ENCODE data around the gene CCDC3.

CCDC3 gene

GRCh38 chr10:12961416-12962205 lies 39.9 kb downstream of the CCDC3 start:
- no peak for DNase-seq (ENCODE audit: low read depth in 3 of 3)

GRCh38 chr10:12960941-12961340 lies 40.6 kb downstream of the CCDC3 start:
- no peak for DNase-seq (ENCODE audit: low read depth in 3 of 3)

GRCh38 chr10:12960334-12960898 lies 41.1 kb downstream of the CCDC3 start:
- DNase-seq (ENCODE audit: low read depth in 3 of 3) = no peak

- no peak for DNase-seq (ENCODE audit: low read depth in 3 of 3)
Observed at GRCh38 chr10:12958546-12959110, 42.9 kb downstream of the CCDC3 start.

- no peak for DNase-seq (ENCODE audit: low read depth in 3 of 3)
Observed at GRCh38 chr10:12957081-12957480, 44.4 kb downstream of the CCDC3 start.

- DNase-seq (ENCODE audit: low read depth in 3 of 3) = no peak
Observed at GRCh38 chr10:12954866-12955265, 46.6 kb downstream of the CCDC3 start.

GRCh38 chr10:12950583-12951128 lies 50.9 kb downstream of the CCDC3 start:
- DNase-seq (ENCODE audit: low read depth in 3 of 3) = no peak

GRCh38 chr10:12949248-12949647 lies 52.3 kb downstream of the CCDC3 start:
- DNase-seq (ENCODE audit: low read depth in 3 of 3) = no peak

- DNase-seq (ENCODE audit: low read depth in 3 of 3) = no peak
Observed at GRCh38 chr10:12947741-12948140, 53.8 kb downstream of the CCDC3 start.

- no peak for DNase-seq (ENCODE audit: low read depth in 3 of 3)
Observed at GRCh38 chr10:12946372-12946771, 55.1 kb downstream of the CCDC3 start.

GRCh38 chr10:12945690-12946359 lies 55.7 kb downstream of the CCDC3 start:
- DNase-seq (ENCODE audit: low read depth in 3 of 3) = no peak

GRCh38 chr10:12944931-12945330 lies 56.6 kb downstream of the CCDC3 start:
- no peak for DNase-seq (ENCODE audit: low read depth in 3 of 3)

GRCh38 chr10:12943425-12943824 lies 58.1 kb downstream of the CCDC3 start:
- DNase-seq (ENCODE audit: low read depth in 3 of 3) = no peak

GRCh38 chr10:12941966-12942365 lies 59.5 kb downstream of the CCDC3 start:
- DNase-seq (ENCODE audit: low read depth in 3 of 3) = no peak

- DNase-seq (ENCODE audit: low read depth in 3 of 3) = no peak
Observed at GRCh38 chr10:12940791-12941190, 60.7 kb downstream of the CCDC3 start.

- DNase-seq (ENCODE audit: low read depth in 3 of 3) = no peak
Observed at GRCh38 chr10:12938271-12938670, 63.2 kb downstream of the CCDC3 start.

GRCh38 chr10:12937527-12937926 lies 64.0 kb downstream of the CCDC3 start:
- no peak for DNase-seq (ENCODE audit: low read depth in 3 of 3)

GRCh38 chr10:12934777-12935176 lies 66.7 kb downstream of the CCDC3 start:
- DNase-seq (ENCODE audit: low read depth in 3 of 3) = no peak

GRCh38 chr10:12929381-12929780 lies 72.1 kb downstream of the CCDC3 start:
- DNase-seq (ENCODE audit: low read depth in 3 of 3) = no peak

- no peak for DNase-seq (ENCODE audit: low read depth in 3 of 3)
Observed at GRCh38 chr10:12928571-12928970, 72.9 kb downstream of the CCDC3 start.

- DNase-seq (ENCODE audit: low read depth in 3 of 3) = no peak
Observed at GRCh38 chr10:12927896-12928295, 73.6 kb downstream of the CCDC3 start.

- no peak for DNase-seq (ENCODE audit: low read depth in 3 of 3)
Observed at GRCh38 chr10:12925845-12926244, 75.7 kb downstream of the CCDC3 start.
